Limb (tissue), 2 donors: ENCODE measurements around the gene AGPAT2.
"Not testable (repeated sequence)": the region's sequence is repeated elsewhere in the genome, so short reads cannot be mapped to it uniquely, and the experiment has no call there.

Source experiments
- DNase-seq, 2 donors: peaks; one replicate each; pipeline ENCODE4 v3.0.0-alpha.2; 2016; ENCODE audit errors: extremely low spot score in 2 of 2

The AGPAT2 gene

GRCh38 chr9:136646827-136647711, 40.2 kb downstream of the AGPAT2 start:
- DNase-seq: peak in 1 of 2 donors; percentile 24

- DNase-seq: peak in 1 of 2 donors; percentile 66
These were observed 41.1 kb downstream of the AGPAT2 start for GRCh38 chr9:136645903-136646754.

- peak in 1 of 2 donors; percentile 36 for DNase-seq
These were observed 41.8 kb downstream of the AGPAT2 start for GRCh38 chr9:136645352-136645902.

GRCh38 chr9:136644593-136645351, 42.5 kb downstream of the AGPAT2 start:
- peak in 1 of 2 donors; percentile 81 for DNase-seq

- peak in 1 of 2 donors; percentile 60 for DNase-seq
These were observed 43.0 kb downstream of the AGPAT2 start for GRCh38 chr9:136644343-136644592.

GRCh38 chr9:136643596-136644342, 43.5 kb downstream of the AGPAT2 start:
- DNase-seq: peak in 1 of 2 donors; percentile 22

- no peak for DNase-seq
These were observed 44.8 kb downstream of the AGPAT2 start for GRCh38 chr9:136642439-136642921.

GRCh38 chr9:136640171-136641111, 46.8 kb downstream of the AGPAT2 start:
- DNase-seq: peak in 1 of 2 donors; percentile 33

GRCh38 chr9:136634904-136635303, 52.4 kb downstream of the AGPAT2 start:
- DNase-seq: no peak

GRCh38 chr9:136632491-136633106, 54.7 kb downstream of the AGPAT2 start:
- DNase-seq: not testable (repeated sequence)

GRCh38 chr9:136632072-136632471, 55.2 kb downstream of the AGPAT2 start:
- DNase-seq: not testable (repeated sequence)

- peak; percentile 65 to 87 for DNase-seq
These were observed 55.9 kb downstream of the AGPAT2 start for GRCh38 chr9:136631038-136632000.

- DNase-seq: no peak
These were observed 56.6 kb downstream of the AGPAT2 start for GRCh38 chr9:136630662-136630992.

GRCh38 chr9:136629879-136630661, 57.2 kb downstream of the AGPAT2 start:
- peak in 1 of 2 donors; percentile 79 for DNase-seq

- DNase-seq: peak in 1 of 2 donors; percentile 35
These were observed 58.0 kb downstream of the AGPAT2 start for GRCh38 chr9:136629001-136629878.

GRCh38 chr9:136628268-136628667, 59.0 kb downstream of the AGPAT2 start:
- peak in 1 of 2 donors; percentile 38 for DNase-seq
